Left lung (tissue), 10 donors: ENCODE results near the gene DIP2C. TPM values are rescaled to one million over a fixed set of nuclear protein-coding genes. Genes with fewer than 3 reads are reported as not detected.

Experiments
- ATAC-seq: fragments of 200-7000 bp; cut with Tn5 transposase; one replicate; pipeline ENCODE4 v1.9.1; 2020; ENCODE audit warnings: moderate library complexity
- DNase-seq, 4 donors: peaks; one replicate each; pipeline ENCODE4 v3.0.0-alpha.2; 2013 to 2020
- H3K27ac ChIP-seq, 2 donors: fragments of 200-600 bp; sonication (generic) in 1 of 2; one replicate each; pipeline versions ENCODE4 v1.5.0 to v1.8.0; 2020 to 2021
- H3K27me3 ChIP-seq, 2 donors: fragments of 200-600 bp; sonication (generic) in 1 of 2; one replicate each; pipeline versions ENCODE4 v1.5.0 to v1.8.0; 2020 to 2021
- H3K36me3 ChIP-seq, 2 donors: fragments of 200-600 bp; sonication (generic) in 1 of 2; one replicate each; pipeline versions ENCODE4 v1.5.0 to v1.8.0; 2020 to 2021
- H3K4me1 ChIP-seq, 2 donors: fragments of 200-600 bp; one replicate each; pipeline ENCODE4 v1.8.0; 2021
- H3K4me3 ChIP-seq, 2 donors: fragments of 200-600 bp; sonication (generic) in 1 of 2; one replicate each; pipeline versions ENCODE4 v1.5.0 to v1.8.0; 2020 to 2021; ENCODE audit warnings: mild to moderate bottlenecking in 1 of 2
- H3K9me3 ChIP-seq, 2 donors: fragments of 200-600 bp; sonication (generic) in 1 of 2; one replicate each; pipeline versions ENCODE4 v1.5.0 to v1.8.0; 2020 to 2021
- intact Hi-C, 2 donors: fragments of 100-400 bp; cut with DNase I; formaldehyde crosslinking; loops; one replicate each; pipeline versions ENCODE4 v1.11.2 to v1.14.2; 2022
- polyA plus RNA-seq, 6 donors: library from polyadenylated mRNA; unstranded; fragments of 120-200 nt; gene quantifications; one replicate each; pipeline ENCODE4 v1.2.1, GENCODE V29; 2013; ENCODE audit not compliant: insufficient read length in 6 of 6
- total RNA-seq, 2 donors: library from RNA; stranded (reverse); fragmentation: NEBNext Ultra II Directional; extraction: Animal tissue kit (Norgen Biotek cat#: 25700); gene quantifications; one replicate each; pipeline ENCODE4 v1.2.1, GENCODE V29; 2021
- TF ChIP-seq, protein P1 (sequence below), 2 donors: fragments of 200-600 bp; sonication (generic) in 1 of 2; IDR thresholded peaks; one replicate each; pipeline versions ENCODE4 v1.5.0 to v1.8.0; 2021; ENCODE audit warnings: antibody characterized with exemption in 2 of 2
- donor health status: DM: no; HTN: yes; CAD: no.
- donor health status: DM: no; HTN: no; CAD: no.

Gene DIP2C
- total and polyA plus RNA-seq, 8 donors = 10.5 to 22.5 (median 19.5) TPM

DNA sequence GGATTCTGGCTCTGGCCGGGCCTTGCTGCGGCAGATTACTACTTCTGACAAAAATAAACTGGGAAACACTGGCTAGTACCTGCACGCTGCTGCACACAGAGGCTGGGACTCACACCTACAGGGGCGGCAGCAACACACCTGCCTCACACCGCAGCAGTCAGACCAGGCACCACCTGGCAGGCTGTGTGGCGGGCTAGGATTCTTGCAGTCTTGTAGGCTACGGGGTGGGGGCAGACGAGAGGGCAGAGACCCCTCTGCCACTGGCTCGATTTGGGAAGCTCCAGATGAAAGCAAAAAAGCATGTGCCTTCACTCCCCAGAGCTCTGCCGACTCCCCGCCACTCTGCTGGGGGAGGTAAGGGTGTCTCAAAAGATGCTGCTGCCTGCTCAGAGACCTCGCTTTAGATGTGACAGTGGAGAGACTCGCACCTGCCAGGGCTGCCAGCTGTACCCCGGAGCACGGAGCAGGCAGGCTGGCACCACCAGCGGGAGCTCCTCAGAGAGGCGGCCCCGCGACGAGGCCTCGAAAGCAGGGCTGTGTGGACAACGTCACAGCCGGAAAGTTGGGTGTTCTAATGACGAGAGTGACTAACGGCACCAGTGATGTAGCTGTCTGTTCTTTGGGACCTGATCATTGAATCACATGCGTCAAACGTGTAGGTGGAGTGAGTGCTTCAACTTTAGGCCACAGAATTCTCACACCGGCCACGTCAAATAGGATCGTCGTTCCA, 303.7 kb downstream of the DIP2C start:
- Histone ChIP-seq H3K4me3 (no peak overlapping the region), H3K9me3 (no peaks in the 10 kb centered on the region), H3K27me3 (no peaks in the 10 kb centered on the region), H3K36me3 (peaks cover 0 to 45% of the 10 kb centered on the region in 2 donors), H3K4me1 (no peaks in the 10 kb centered on the region), H3K27ac (no peak overlapping the region)
- no peak for ATAC-seq
- TF ChIP-seq, protein P1, sequence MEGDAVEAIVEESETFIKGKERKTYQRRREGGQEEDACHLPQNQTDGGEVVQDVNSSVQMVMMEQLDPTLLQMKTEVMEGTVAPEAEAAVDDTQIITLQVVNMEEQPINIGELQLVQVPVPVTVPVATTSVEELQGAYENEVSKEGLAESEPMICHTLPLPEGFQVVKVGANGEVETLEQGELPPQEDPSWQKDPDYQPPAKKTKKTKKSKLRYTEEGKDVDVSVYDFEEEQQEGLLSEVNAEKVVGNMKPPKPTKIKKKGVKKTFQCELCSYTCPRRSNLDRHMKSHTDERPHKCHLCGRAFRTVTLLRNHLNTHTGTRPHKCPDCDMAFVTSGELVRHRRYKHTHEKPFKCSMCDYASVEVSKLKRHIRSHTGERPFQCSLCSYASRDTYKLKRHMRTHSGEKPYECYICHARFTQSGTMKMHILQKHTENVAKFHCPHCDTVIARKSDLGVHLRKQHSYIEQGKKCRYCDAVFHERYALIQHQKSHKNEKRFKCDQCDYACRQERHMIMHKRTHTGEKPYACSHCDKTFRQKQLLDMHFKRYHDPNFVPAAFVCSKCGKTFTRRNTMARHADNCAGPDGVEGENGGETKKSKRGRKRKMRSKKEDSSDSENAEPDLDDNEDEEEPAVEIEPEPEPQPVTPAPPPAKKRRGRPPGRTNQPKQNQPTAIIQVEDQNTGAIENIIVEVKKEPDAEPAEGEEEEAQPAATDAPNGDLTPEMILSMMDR (IDR thresholded peaks at IDR 0.05) = no peak
- intact Hi-C loops = no loop called here
- DNase-seq = no peak

DNA sequence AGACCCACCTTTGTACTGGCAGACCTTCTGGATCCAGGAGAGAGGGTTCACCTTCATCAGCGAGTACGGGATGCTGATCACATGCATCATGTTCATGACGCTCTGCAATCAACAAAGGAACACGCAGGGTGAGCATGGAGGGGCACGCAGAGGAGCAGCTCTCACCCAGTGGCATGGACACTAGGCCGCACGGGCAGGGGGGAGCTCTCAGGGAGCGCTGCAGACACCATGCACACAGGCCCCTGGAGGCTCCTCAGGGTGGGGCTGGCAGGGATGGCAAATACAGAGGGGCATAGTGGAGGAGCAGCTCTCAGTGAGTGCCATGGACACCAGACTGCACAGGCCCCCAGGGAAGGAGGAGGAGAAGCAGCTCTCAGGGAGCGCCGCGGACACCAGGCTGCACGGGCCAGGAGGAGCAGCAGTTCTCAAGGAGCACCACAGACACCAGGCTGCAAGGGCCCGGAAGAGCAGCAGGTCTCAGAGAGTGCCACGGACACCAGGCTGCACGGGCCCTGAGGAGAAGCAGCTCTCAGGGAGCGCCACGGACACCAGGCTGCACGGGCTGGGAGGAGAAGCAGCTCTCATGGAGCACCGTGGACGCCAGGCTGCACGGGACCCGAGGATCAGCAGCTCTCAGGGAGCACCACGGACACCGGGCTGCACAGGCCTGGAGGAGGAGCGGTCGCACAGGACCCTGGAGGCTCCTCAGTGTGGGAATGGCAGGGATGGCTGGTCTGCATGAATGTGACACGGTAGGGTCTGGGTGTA, 304.7 kb downstream of the DIP2C start:
- TF ChIP-seq, protein P1 (IDR thresholded peaks at IDR 0.05) = no peak
- intact Hi-C loops = no loop called here
- DNase-seq (no peak), ATAC-seq (no peak)
- H3K4me3 ChIP-seq = no peak overlapping the region
- no peak overlapping the region for H3K27ac ChIP-seq
- no peaks in the 10 kb centered on the region for H3K4me1 ChIP-seq
- H3K9me3 ChIP-seq = no peaks in the 10 kb centered on the region
- peaks cover 0 to 36% of the 10 kb centered on the region in 2 donors for H3K36me3 ChIP-seq
- no peaks in the 10 kb centered on the region for H3K27me3 ChIP-seq

DNA sequence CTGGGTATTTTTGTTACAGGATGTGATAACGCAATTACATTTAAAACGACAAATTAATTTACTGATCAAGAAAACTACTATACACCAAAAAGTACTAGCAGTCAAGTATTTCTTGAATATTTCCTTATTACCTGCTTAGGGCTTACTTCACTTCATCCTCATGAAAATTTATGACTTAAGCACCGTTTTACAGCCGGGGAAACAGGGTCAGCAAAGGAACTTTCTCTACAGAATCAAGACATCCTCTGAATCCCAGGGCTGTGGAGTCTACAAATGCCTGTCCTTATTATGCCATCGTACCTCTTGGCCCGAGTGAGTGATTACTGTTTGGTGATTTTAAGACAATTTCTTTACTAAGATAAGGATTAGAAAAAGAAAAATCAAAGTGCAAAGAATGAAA, 305.9 kb downstream of the DIP2C start:
- H3K9me3 ChIP-seq = no peaks in the 10 kb centered on the region
- intact Hi-C loops = no loop called here
- no peak for ATAC-seq
- no peak overlapping the region for H3K4me3 ChIP-seq
- TF ChIP-seq, protein P1 (IDR thresholded peaks at IDR 0.05) = no peak
- peaks cover 0 to 36% of the 10 kb centered on the region in 2 donors for H3K36me3 ChIP-seq
- H3K4me1 ChIP-seq = no peaks in the 10 kb centered on the region
- H3K27ac ChIP-seq = no peak overlapping the region
- DNase-seq = no peak
- no peaks in the 10 kb centered on the region for H3K27me3 ChIP-seq

DNA sequence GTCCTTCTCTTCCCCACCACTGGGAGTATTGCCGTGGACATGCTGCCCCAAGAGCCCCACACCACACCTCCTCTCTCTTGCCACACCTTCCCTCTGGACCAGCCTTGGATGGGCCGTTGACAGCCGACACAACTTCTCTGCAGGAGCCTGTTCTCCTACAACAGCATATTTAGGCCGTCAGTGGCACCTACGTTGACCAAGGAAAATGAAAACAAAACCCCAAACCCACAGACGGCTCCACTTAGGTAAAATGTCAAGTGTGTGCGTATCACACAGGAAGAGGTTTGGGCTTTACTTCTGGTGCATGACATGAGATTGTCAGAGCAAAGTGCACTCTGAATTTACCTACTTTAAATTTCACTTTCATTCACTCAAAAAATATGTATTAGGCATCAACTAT, 307.7 kb downstream of the DIP2C start:
- intact Hi-C loops = no loop called here
- ATAC-seq = no peak

DNA sequence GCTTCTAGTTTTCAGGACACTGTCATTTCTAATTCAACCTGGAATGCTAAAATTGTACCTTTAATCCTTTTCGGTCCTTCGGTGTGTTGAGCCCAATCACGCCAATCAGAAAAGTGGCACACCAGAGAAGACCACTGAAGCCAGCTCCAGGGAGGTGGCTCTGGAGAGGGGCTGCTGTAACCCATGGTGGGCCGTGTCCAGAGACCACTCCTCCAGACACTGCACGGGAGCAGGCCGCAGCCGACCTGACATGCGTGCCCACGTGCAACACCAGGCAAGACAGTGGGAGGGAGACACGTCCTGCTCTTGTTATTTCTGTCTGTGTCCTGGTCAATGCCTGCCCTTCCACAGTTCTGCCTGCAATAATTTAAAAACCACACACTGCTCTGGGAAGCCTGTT, 308.1 kb downstream of the DIP2C start:
- Histone ChIP-seq H3K27me3 (no peaks in the 10 kb centered on the region), H3K4me1 (no peaks in the 10 kb centered on the region), H3K4me3 (no peak overlapping the region), H3K9me3 (no peaks in the 10 kb centered on the region), H3K36me3 (peaks cover 0 to 35% of the 10 kb centered on the region in 2 donors), H3K27ac (no peak overlapping the region)
- intact Hi-C loops = no loop called here
- DNase-seq (no peak), ATAC-seq (no peak)
- TF ChIP-seq, protein P1 (IDR thresholded peaks at IDR 0.05) = no peak

More for the DNA sequence above, 307.7 kb downstream of the DIP2C start:
- Histone ChIP-seq H3K27ac (no peak overlapping the region), H3K27me3 (no peaks in the 10 kb centered on the region), H3K4me1 (no peaks in the 10 kb centered on the region), H3K36me3 (peaks cover 0 to 36% of the 10 kb centered on the region in 2 donors), H3K4me3 (no peak overlapping the region), H3K9me3 (no peaks in the 10 kb centered on the region)
- TF ChIP-seq, protein P1 (IDR thresholded peaks at IDR 0.05) = no peak
- DNase-seq = no peak
